Erythroblast (primary cell): Measurements from ENCODE around the gene BTK.

ENCODE experiments used
- DNase-seq, 2 experiments: peaks; one replicate each; lab custom pipeline; 2025; lab: John Stamatoyannopoulos, UW
- GATA1 ChIP-seq: IDR thresholded peaks from 2 replicates; pipeline ENCODE4 v1.6.1; 2011; ENCODE audit warnings: low read depth, mild to moderate bottlenecking, control low read depth, low read length, moderate library complexity
- POLR2A ChIP-seq: IDR thresholded peaks from 2 replicates; pipeline ENCODE4 v1.6.1; 2011; ENCODE audit warnings: mild to moderate bottlenecking, low read length

BTK gene

GRCh38 chrX:101407748-101408531, 21.9 kb upstream of the BTK start, which contains the start of the genes GLA and HNRNPH2:
TSS of gene GLA (minus strand) at chrX:101407925. CDS start at chrX:101407903, 22 bp downstream.
TSS of gene HNRNPH2 (plus strand) at chrX:101408222. CDS start at chrX:101411989, 3,767 bp downstream.
- TF ChIP-seq POLR2A, result peak; percentile 95
- TF ChIP-seq GATA1, result no peak
- DNase-seq, result peak; percentile 97 to 99

- no peak for TF ChIP-seq GATA1
- TF ChIP-seq POLR2A, result no peak
- DNase-seq, result peak; percentile 38 to 66
Measured at GRCh38 chrX:101407167-101407747, 21.3 kb upstream of the BTK start.

- DNase-seq, result no peak
- TF ChIP-seq GATA1 (no peak), POLR2A (no peak)
Measured at GRCh38 chrX:101399825-101400224, 13.8 kb upstream of the BTK start.

GRCh38 chrX:101398694-101399093, 12.7 kb upstream of the BTK start:
- TF ChIP-seq GATA1 (no peak), POLR2A (no peak)

GRCh38 chrX:101397779-101398178, 11.8 kb upstream of the BTK start:
- DNase-seq, result no peak
- TF ChIP-seq POLR2A (no peak), GATA1 (no peak)

More at GRCh38 chrX:101398694-101399093, 12.7 kb upstream of the BTK start:
- no peak for DNase-seq

- DNase-seq, result peak; percentile 40 to 45
- TF ChIP-seq POLR2A (peak; percentile 18), GATA1 (no peak)
Measured at GRCh38 chrX:101395789-101396188, 9.8 kb upstream of the BTK start.

GRCh38 chrX:101394372-101394771, 8.4 kb upstream of the BTK start:
- no peak for DNase-seq
- TF ChIP-seq POLR2A (no peak), GATA1 (no peak)

GRCh38 chrX:101393530-101394305, 7.7 kb upstream of the BTK start:
- DNase-seq, result no peak
- no peak for TF ChIP-seq GATA1
- TF ChIP-seq POLR2A, result peak; percentile 22

- TF ChIP-seq POLR2A (no peak), GATA1 (no peak)
- no peak for DNase-seq
Measured at GRCh38 chrX:101391831-101392230, 5.8 kb upstream of the BTK start.

GRCh38 chrX:101390664-101391525, 4.9 kb upstream of the BTK start, which contains the start of gene RPL36A:
TSS of gene RPL36A (plus strand) at chrX:101391011. CDS start at chrX:101391044, 33 bp downstream.
- no peak for TF ChIP-seq GATA1
- TF ChIP-seq POLR2A, result peak; percentile 99
- DNase-seq, result peak; percentile 94 to 95

- no peak for DNase-seq
- TF ChIP-seq GATA1, result no peak
- no peak for TF ChIP-seq POLR2A
Measured at GRCh38 chrX:101388604-101389003, 2.6 kb upstream of the BTK start.

GRCh38 chrX:101386542-101386885, 523 bp upstream of the BTK start:
- TF ChIP-seq POLR2A (peak; percentile 0), GATA1 (no peak)
- peak; percentile 55 to 61 for DNase-seq

GRCh38 chrX:101385026-101385684, 836 bp downstream of the BTK start:
- no peak for DNase-seq
- TF ChIP-seq POLR2A, result no peak
- TF ChIP-seq GATA1, result no peak
